Fibroblast of skin of left biceps (primary cell): ENCODE data around the gene IL17REL.

ENCODE experiments used
- DNase-seq, 2 experiments: peaks; one replicate each; pipeline ENCODE4 v3.0.0-alpha.2; 2013; ENCODE audit warnings: low read depth in 2 of 2

The IL17REL gene

GRCh38 chr22:49956914-49957825 lies 55.4 kb downstream of the IL17REL start:
- DNase-seq = no peak

DNA sequence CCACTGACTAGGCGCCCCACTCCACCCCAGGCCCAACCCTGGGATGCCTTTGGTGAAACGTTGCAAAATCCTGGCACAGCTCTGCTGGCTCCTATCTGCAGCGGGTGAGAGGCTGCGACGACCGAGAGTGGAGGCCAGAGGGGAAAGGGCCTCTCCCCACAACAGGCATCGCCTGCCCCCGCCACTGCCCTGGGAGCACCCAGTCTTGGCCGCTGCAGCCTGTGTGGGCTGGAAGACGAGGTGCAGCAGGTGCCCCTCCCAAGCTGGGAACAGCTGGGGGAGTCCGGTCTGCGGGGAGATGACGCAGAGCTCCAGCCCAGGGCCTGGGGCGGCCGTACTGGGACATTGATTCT lies 56.2 kb downstream of the IL17REL start:
- no peak for DNase-seq

GRCh38 chr22:49955581-49956417 lies 56.8 kb downstream of the IL17REL start:
- DNase-seq = no peak

DNA sequence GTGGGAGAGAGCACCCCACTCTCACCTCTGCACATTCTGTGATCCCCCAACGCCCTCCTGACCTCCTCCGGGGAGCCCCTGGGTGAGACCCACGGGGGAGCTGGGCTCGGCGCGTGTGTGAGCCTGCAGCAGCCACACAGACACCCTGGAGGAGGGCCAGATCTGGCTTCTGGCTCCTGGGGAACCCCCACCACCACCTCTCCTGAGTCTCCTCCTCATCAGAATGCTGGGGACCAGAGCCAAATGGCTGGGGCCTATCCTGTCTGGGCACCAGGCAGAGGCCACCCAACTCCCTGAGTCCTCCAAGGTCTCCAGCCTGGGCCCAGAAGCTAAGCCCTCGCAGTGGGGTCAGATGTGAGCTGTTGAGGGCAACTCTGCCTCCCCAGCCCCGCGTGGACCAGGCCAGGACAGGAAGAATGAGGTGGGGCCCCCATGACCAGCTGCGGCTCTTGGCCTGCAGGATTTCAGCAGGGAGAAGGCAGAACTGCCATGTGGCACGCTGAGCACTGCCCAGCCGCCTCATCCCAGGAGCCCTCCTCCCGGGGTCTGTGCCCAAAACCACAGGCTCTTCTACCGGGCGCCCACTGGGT lies 57.5 kb downstream of the IL17REL start:
- no peak for DNase-seq

GRCh38 chr22:49954354-49954753 lies 58.2 kb downstream of the IL17REL start:
- DNase-seq = no peak

DNA sequence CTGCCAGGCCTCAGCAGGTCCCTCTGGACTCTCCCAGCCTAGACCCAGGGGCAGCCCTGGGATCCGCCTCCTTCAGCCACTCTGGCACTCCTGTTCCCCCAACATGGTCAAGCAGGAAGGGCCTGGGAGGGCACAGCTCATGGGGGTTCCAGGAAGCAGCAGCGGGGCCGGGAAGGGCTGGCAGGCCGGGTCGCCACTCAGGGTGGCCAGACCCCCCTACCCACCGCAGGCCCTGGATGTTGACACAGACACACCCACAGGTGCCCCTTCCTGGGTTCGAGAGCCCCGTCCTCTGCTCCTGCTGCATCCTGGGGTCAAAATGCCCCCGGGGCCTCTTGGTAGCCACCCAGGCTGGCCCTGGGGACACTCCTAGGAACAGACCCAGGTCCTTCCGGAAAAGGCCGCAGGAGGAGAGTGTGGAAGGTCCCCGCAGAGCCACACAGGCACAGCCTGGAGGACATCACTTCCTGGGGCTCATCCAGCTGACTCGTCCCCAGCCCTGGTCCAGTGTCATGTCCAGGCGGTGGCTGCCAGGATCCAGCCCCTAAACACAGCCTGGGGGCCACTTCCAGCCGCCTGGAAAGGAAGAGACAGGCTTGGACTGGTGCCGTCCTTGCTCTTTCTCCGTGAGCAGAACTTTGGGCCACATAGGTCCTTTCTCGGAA lies 58.8 kb downstream of the IL17REL start:
- no peak for DNase-seq

- DNase-seq = no peak
These were observed 59.4 kb downstream of the IL17REL start for GRCh38 chr22:49953027-49953679.

DNA sequence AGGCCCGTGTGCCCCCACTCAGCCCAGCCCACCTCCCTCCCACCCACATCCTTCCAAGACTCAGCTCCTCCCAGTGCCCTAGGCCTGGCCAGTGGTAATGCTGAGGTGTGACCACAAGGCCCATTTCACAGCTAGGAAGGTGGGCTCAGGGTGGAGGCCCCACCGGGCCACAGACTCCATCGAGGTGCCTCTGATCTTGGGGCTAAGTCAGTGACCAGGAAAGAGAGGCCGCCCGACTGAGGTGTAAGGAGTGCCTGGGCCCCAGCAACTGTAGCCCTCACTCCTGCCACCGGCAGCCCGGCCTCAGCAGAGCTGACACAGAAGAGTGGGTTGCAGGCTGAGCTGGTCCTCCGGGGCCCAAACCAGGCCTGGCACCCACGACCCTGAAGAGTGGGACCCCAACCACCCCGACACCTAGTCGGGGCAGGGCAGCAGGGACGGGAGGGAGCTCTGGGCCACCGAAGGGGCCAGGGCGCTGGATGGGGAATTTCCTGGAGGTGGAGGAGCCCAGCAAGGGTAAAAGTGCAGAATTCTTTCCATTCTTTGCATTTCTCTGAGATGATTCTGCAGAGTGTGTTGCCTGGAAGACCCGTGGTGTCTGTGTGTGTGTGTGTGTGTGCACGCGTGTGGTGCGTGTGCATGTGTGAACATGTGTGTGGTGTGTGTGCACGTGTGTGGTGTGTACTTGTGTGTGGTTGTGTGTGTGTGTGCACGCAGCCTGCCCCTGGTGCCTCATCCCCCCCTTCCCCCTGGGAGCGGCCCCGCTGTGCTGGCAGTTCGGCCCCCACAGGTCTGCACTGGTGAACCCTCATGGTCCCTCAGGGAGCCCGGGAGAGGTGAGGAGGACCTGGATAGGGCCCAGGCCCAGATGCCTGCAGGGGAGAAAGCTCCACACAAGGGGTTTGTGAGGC lies 60.3 kb downstream of the IL17REL start:
- peak; percentile 81 to 85 for DNase-seq

DNA sequence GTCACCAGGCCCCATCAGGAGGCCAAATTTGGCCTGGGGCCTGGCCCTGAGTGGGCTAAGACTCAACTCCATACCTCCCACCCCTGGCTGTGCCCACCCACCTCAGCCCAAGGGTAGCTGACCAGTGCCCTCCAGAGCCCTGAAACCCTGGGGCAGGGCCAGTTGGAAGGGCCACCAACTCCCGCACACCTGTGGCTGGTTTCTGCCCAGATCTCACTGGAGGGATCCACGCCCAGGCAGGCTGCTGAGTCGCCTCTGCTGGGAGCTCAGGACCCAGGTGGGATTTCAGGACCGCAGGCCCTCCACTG lies 60.9 kb downstream of the IL17REL start:
- DNase-seq = no peak

DNA sequence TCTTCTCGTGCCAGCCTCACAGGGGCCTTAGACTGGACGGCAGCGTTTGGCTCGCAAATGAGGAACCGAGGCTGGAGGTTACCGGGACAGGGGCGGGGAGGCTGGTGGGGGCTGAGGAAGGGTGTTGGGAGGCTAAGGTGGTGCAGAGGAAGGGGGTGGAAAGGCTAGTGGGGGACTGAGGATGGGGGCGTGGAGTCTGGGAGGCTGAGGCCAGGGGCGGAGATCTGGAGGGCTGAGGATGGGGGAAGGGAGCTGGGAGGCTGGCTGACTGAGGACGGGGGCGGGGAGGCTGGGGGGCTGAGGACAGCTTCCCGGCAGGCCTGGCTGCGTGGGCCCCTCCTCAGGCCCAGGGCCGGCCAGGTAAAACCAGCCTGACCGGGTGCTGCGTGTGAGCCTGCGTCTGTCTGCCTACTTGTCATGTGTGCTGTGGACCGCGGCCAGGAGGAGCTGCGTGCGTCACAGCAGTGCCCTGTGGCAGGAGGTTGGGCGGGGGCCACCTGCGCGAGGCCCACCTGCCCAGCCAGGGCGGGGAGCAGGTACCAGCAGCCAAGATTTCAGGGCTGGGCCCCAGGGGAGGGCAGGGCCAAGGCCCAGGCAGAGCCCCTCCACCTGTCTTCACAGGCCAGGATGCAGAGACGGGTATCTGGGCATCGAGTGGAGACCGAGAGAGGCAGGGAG lies 61.4 kb downstream of the IL17REL start:
- DNase-seq = no peak

DNA sequence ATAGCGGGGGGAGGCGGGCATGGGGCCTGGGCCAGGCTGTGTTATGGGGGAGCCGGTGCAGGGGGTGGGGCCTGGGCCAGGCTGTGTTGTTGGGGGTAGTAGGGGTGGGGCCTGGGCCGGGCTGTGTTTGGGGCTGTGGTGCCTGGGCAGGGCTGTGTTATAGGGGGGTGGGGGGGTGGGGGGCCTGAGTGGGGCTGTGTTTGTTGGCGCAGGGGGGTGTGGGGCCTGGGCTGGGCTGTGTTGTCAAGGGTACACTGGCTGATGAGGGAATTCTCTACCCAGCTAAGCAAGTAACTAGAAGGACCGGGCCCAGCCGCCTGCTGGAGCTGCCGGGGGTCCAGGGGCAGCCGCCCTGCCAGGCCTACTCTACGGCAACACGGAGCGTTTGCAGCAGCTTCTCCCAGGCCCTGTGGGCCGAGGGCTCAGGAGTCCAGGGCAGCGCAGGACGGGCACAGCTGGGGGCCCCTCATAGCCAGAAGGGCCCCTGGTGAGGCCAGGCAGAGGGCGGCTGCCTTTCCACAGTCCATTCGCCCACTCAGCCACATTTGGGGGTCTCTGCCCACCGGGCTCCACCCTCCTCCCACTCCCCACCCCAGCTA lies 62.1 kb downstream of the IL17REL start:
- DNase-seq = no peak

- no peak for DNase-seq
These were observed 62.7 kb downstream of the IL17REL start for GRCh38 chr22:49949914-49950292.

DNA sequence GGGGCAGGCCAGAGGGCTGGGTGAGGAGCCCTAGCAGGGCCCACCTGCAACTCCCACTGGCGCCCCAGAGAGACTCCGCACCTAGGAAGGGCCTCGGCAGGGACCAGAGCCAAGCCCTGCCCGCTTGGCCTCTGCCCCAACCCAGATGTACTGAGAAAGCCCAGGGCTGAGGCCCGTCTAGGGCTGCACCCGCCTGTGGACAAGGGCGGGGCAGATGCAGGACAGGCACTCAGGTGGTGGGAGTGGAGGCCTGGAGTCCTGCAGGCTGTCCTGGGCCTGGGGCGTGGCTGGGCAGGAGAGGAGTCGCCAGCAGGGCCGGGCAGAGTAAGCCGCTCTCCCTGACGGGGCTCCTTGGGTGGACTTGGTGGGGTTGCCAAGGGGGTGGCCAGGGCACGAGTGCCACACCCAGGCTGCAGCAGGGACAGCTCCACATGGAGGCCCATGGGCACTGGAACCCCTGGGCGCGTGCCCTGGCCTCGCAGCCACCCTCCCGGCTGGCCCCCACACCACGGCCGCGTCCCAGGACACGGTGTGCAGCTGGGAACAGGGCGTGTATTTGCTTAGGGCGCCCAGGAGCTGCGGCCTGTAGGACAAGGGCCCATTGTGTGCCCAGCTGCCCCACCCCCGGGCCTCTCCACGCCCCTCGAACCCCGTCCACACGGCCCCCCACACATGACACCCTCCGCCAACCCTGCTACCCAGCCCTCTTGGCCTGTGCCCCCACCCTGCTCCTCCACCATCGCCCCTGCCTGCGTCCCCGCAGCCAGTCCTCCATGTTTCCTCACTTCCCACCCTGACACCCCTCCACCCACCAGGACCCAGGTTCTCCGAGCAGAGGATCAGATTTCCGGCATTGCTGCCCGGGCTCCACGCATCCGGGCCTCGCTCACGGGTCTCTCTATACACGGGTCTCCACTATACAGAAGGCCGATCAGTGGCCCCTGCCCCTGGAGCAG lies 63.3 kb downstream of the IL17REL start:
- DNase-seq = no peak

DNA sequence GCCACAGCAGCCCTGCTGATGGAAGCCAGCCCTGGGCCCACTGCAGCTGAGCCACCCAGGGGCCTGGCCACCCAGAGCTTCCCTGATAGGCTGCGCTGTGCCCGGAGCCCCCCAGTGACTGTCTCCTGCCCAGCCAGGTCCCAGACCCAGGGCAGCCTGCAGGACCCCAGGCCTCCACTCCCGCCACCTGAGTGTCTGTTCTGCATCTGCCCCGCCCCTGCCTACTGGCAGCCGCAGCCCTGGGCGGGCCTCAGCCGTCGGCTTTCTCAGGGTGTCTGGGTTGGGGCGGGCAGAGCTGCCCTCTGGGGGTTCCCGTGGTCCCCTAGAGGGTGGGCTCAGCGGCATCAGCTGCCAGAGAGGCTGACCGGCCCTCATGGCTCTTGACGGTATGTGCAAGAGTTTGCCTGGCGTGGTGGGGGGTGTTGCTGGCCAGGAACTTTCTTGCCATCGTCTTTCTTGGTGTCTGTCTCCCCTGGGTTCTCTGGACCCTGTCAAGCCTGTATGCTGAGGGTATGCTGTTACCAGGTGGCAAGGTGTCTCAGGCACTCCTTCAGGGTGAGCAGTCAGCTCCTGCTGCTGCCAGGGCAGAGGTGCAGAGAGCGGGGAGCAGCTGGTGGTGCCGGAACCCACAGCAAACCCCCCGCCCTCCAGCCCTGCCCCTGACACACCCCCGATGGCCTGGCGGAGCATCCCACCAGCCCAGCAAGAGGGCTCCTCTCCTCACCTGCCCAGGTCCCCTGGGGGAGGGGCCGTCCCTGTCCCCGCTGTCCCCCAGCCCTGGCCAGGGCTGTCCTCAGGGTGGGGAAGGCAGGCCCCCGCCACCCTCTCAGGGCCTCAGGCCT lies 64.2 kb downstream of the IL17REL start:
- no peak for DNase-seq

DNA sequence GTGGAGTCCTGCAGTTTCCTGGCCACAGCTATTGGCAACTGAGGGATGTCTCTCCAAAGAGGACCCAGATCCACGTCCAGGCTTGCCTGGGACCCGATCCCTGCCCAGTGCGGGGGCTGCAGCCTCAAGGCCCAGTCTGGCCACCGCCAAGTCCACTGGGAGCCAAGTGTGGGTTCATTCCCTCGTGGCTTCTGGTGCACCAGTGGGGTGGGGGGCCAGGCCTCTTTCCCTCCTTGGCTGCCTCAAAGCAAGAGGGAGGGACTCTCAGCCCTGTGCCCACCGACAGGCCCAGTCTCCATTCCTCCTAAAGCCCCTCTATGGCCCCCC lies 65.3 kb downstream of the IL17REL start:
- no peak for DNase-seq

DNA sequence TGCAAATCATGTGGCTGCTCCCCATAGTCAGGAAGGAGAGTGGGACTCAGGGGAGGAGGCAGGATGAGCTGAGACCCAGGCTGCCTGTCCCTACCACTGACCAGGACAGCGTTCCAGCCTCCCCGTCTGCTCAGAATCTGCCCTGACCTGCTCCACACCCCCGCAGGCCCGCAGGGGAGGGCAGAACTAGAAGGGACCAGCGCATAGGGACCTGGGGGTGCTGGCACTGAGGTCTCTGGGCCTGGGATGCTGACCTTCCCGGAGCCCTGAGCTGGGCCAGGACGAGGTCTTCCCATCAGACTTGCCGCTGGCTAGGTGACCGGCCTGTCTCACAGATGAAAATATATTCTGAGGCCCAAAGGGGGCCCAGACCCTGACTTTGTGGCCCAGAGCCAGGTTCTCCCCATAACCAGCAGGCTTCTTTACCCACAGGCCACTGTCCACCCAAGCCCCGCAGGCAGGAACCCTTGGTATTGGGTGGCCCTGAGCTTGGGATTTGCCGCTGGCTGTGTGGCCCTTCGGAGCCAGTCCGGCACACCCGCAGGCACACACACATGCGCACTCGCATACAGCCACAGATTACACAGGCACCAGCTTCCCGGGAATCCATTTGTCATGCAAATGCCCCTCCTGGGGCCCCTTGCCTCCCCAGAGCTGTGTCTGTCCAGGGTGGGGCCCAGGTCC lies 65.8 kb downstream of the IL17REL start:
- DNase-seq = no peak
